ENCODE data around the gene GOLGA8M. TPM values are rescaled to one million over a fixed set of nuclear protein-coding genes. Genes with fewer than 3 reads are reported as not detected.
"Not testable (repeated sequence)": the region's sequence is repeated elsewhere in the genome, so short reads cannot be mapped to it uniquely, and the experiment has no call there.

Gene GOLGA8M
- total and polyA plus RNA-seq, 2 of the 8 experiments (the other 6 are each of a cell fraction or from before 2014, with no cell fraction given), result not detected

GRCh38 chr15:28666402-28666801 is 45.8 kb downstream of the GOLGA8M start:
- H3K18ac ChIP-seq (ENCODE audit: extremely low read depth, low read length); H3K79me1 ChIP-seq (ENCODE audit: low read depth, low read length); H2BK15ac ChIP-seq (ENCODE audit: low read length); H4K8ac ChIP-seq (ENCODE audit: extremely low read depth, insufficient read depth, low read length); H4K91ac ChIP-seq (replicated peaks; ENCODE audit: insufficient read length, low read length); H2BK120ac ChIP-seq (replicated peaks; ENCODE audit: low read depth, low read length); H3K4me3 ChIP-seq (ENCODE audit: extremely low read depth in 1 of 4, insufficient read depth in 2 of 4, low read depth in 3 of 4, low read length in 4 of 4); H3K4me2 ChIP-seq (ENCODE audit: insufficient read depth in 1 of 2, low read depth in 2 of 2, low read length in 2 of 2); H4K5ac ChIP-seq (ENCODE audit: insufficient read length, low read depth, low read length); H3K9ac ChIP-seq (replicated peaks in 1 of 4; ENCODE audit: extremely low read depth in 1 of 4, low read depth in 3 of 4, low read length in 3 of 4); H2BK12ac ChIP-seq (ENCODE audit: low read depth, low read length); DNase-seq (ENCODE audit: low read depth in 1 of 2, low spot score in 2 of 2); H2AK5ac ChIP-seq (ENCODE audit: low read depth, low read length); H2BK5ac ChIP-seq (ENCODE audit: low read depth, low read length); H3K9me3 ChIP-seq (ENCODE audit: insufficient read depth in 2 of 2, low read depth in 1 of 2, low read length in 1 of 2); H3K27me3 ChIP-seq (replicated peaks in 1 of 4; ENCODE audit: control insufficient read depth in 3 of 4, extremely low read depth in 1 of 4, insufficient read depth in 3 of 4, low read length in 3 of 4); FAIRE-seq; H2AFZ ChIP-seq (ENCODE audit: low read length); H3K14ac ChIP-seq (ENCODE audit: insufficient read length); H3K79me2 ChIP-seq (ENCODE audit: control insufficient read depth in 1 of 2, insufficient read depth in 2 of 2, low read length in 2 of 2); H4K20me1 ChIP-seq (replicated peaks in 1 of 2; ENCODE audit: control insufficient read depth in 1 of 2, insufficient read depth in 2 of 2, low read length in 2 of 2); H3K4ac ChIP-seq (replicated peaks; ENCODE audit: insufficient read length, low read depth, low read length); POLR2A ChIA-PET (ENCODE audit: partially characterized antibody); CTCF ChIA-PET (ENCODE audit: partially characterized antibody); H3K56ac ChIP-seq (replicated peaks; ENCODE audit: insufficient read length, low read depth, low read length); H3K27ac ChIP-seq (ENCODE audit: low read depth, low read length); H3K23me2 ChIP-seq (ENCODE audit: low read depth, low read length); H2BK20ac ChIP-seq (ENCODE audit: low read length); H3K36me3 ChIP-seq (ENCODE audit: control insufficient read depth in 2 of 4, insufficient read depth in 4 of 4, low read length in 3 of 4); H3K23ac ChIP-seq (ENCODE audit: insufficient read length); H3K4me1 ChIP-seq (replicated peaks in 1 of 4; ENCODE audit: control insufficient read depth in 3 of 4, insufficient read depth in 4 of 4, low read length in 3 of 4): not testable (repeated sequence)
- WGBS, 2 experiments (ENCODE audit: extremely low coverage in 1 of 2, insufficient coverage in 1 of 2, insufficient read length in 1 of 2, insufficient replicate concordance in 2 of 2, low coverage in 1 of 2, low lambda C conversion rate in 2 of 2, missing lambda C conversion rate in 1 of 2), result no CpG with 5 or more reads among the region's 4 CpGs

GRCh38 chr15:28664575-28664974 is 47.6 kb downstream of the GOLGA8M start:
- H2BK12ac ChIP-seq (ENCODE audit: low read depth, low read length); H2AK5ac ChIP-seq (ENCODE audit: low read depth, low read length); H4K5ac ChIP-seq (ENCODE audit: insufficient read length, low read depth, low read length); H3K9ac ChIP-seq (replicated peaks in 1 of 4; ENCODE audit: extremely low read depth in 1 of 4, low read depth in 3 of 4, low read length in 3 of 4); H3K23me2 ChIP-seq (ENCODE audit: low read depth, low read length); H3K14ac ChIP-seq (ENCODE audit: insufficient read length); H2BK120ac ChIP-seq (replicated peaks; ENCODE audit: low read depth, low read length); H3K4me2 ChIP-seq (ENCODE audit: insufficient read depth in 1 of 2, low read depth in 2 of 2, low read length in 2 of 2); H4K20me1 ChIP-seq (replicated peaks in 1 of 2; ENCODE audit: control insufficient read depth in 1 of 2, insufficient read depth in 2 of 2, low read length in 2 of 2); H2BK20ac ChIP-seq (ENCODE audit: low read length); H2BK15ac ChIP-seq (ENCODE audit: low read length); DNase-seq (ENCODE audit: low read depth in 1 of 2, low spot score in 2 of 2); H3K27ac ChIP-seq (ENCODE audit: low read depth, low read length); H3K4ac ChIP-seq (replicated peaks; ENCODE audit: insufficient read length, low read depth, low read length); H4K91ac ChIP-seq (replicated peaks; ENCODE audit: insufficient read length, low read length); H2AFZ ChIP-seq (ENCODE audit: low read length); H3K79me2 ChIP-seq (ENCODE audit: control insufficient read depth in 1 of 2, insufficient read depth in 2 of 2, low read length in 2 of 2); H3K56ac ChIP-seq (replicated peaks; ENCODE audit: insufficient read length, low read depth, low read length); H3K27me3 ChIP-seq (replicated peaks in 1 of 4; ENCODE audit: control insufficient read depth in 3 of 4, extremely low read depth in 1 of 4, insufficient read depth in 3 of 4, low read length in 3 of 4); H3K18ac ChIP-seq (ENCODE audit: extremely low read depth, low read length); FAIRE-seq; POLR2A ChIA-PET (ENCODE audit: partially characterized antibody); H3K4me3 ChIP-seq (ENCODE audit: extremely low read depth in 1 of 4, insufficient read depth in 2 of 4, low read depth in 3 of 4, low read length in 4 of 4); H3K36me3 ChIP-seq (ENCODE audit: control insufficient read depth in 2 of 4, insufficient read depth in 4 of 4, low read length in 3 of 4); H4K8ac ChIP-seq (ENCODE audit: extremely low read depth, insufficient read depth, low read length); H3K4me1 ChIP-seq (replicated peaks in 1 of 4; ENCODE audit: control insufficient read depth in 3 of 4, insufficient read depth in 4 of 4, low read length in 3 of 4); H3K23ac ChIP-seq (ENCODE audit: insufficient read length); H2BK5ac ChIP-seq (ENCODE audit: low read depth, low read length); H3K9me3 ChIP-seq (ENCODE audit: insufficient read depth in 2 of 2, low read depth in 1 of 2, low read length in 1 of 2); CTCF ChIA-PET (ENCODE audit: partially characterized antibody); H3K79me1 ChIP-seq (ENCODE audit: low read depth, low read length): not testable (repeated sequence)
- 91% methylated on average over 6 of the region's 6 CpGs; no CpG with 5 or more reads in 1 of the 2 experiments for WGBS, 2 experiments (ENCODE audit: extremely low coverage in 1 of 2, insufficient coverage in 1 of 2, insufficient read length in 1 of 2, insufficient replicate concordance in 2 of 2, low coverage in 1 of 2, low lambda C conversion rate in 2 of 2, missing lambda C conversion rate in 1 of 2)

Data from H1 (cell line).